ENCODE data around the gene LRRFIP1.

The LRRFIP1 gene

GRCh38 chr2:237617587-237617982, 9.8 kb upstream of the LRRFIP1 start:
- DNase-seq (ENCODE audit: extremely low read depth in 1 of 2, low read depth in 1 of 2) = no peak

GRCh38 chr2:237618449-237618848, 8.9 kb upstream of the LRRFIP1 start:
- no peak for DNase-seq (ENCODE audit: extremely low read depth in 1 of 2, low read depth in 1 of 2)

GRCh38 chr2:237623428-237624403, 3.7 kb upstream of the LRRFIP1 start:
- no peak for DNase-seq (ENCODE audit: extremely low read depth in 1 of 2, low read depth in 1 of 2)

GRCh38 chr2:237624565-237624964, 2.8 kb upstream of the LRRFIP1 start:
- no peak for DNase-seq (ENCODE audit: extremely low read depth in 1 of 2, low read depth in 1 of 2)

- DNase-seq (ENCODE audit: extremely low read depth in 1 of 2, low read depth in 1 of 2) = no peak
Measured at GRCh38 chr2:237625216-237625705, 2.1 kb upstream of the LRRFIP1 start.

- no peak for DNase-seq (ENCODE audit: extremely low read depth in 1 of 2, low read depth in 1 of 2)
Measured at GRCh38 chr2:237625777-237626176, 1.6 kb upstream of the LRRFIP1 start.

- DNase-seq (ENCODE audit: extremely low read depth in 1 of 2, low read depth in 1 of 2) = no peak
Measured at GRCh38 chr2:237626813-237627440, 460 bp upstream of the LRRFIP1 start.

- DNase-seq (ENCODE audit: extremely low read depth in 1 of 2, low read depth in 1 of 2) = no peak
Measured at GRCh38 chr2:237628247-237629187, 1.1 kb downstream of the LRRFIP1 start.

GRCh38 chr2:237629188-237629534, 1.8 kb downstream of the LRRFIP1 start:
- no peak for DNase-seq (ENCODE audit: extremely low read depth in 1 of 2, low read depth in 1 of 2)

GRCh38 chr2:237629739-237630138, 2.4 kb downstream of the LRRFIP1 start:
- DNase-seq (ENCODE audit: extremely low read depth in 1 of 2, low read depth in 1 of 2) = no peak

- no peak for DNase-seq (ENCODE audit: extremely low read depth in 1 of 2, low read depth in 1 of 2)
Measured at GRCh38 chr2:237630216-237631000, 3.0 kb downstream of the LRRFIP1 start.

GRCh38 chr2:237631007-237631785, 3.8 kb downstream of the LRRFIP1 start:
- no peak for DNase-seq (ENCODE audit: extremely low read depth in 1 of 2, low read depth in 1 of 2)

GRCh38 chr2:237631801-237632585, 4.6 kb downstream of the LRRFIP1 start:
- no peak for DNase-seq (ENCODE audit: extremely low read depth in 1 of 2, low read depth in 1 of 2)

- DNase-seq (ENCODE audit: extremely low read depth in 1 of 2, low read depth in 1 of 2) = no peak
Measured at GRCh38 chr2:237633061-237633561, 5.7 kb downstream of the LRRFIP1 start.

- no peak for DNase-seq (ENCODE audit: extremely low read depth in 1 of 2, low read depth in 1 of 2)
Measured at GRCh38 chr2:237636578-237636977, 9.2 kb downstream of the LRRFIP1 start.

GRCh38 chr2:237637429-237638135, 10.2 kb downstream of the LRRFIP1 start:
- DNase-seq (ENCODE audit: extremely low read depth in 1 of 2, low read depth in 1 of 2) = no peak

- no peak for DNase-seq (ENCODE audit: extremely low read depth in 1 of 2, low read depth in 1 of 2)
Measured at GRCh38 chr2:237638176-237638575, 10.8 kb downstream of the LRRFIP1 start.
